Tibial artery (tissue), 4 donors: ENCODE measurements around the gene LRRC26.

Source experiments
- DNase-seq, 2 donors: peaks; one replicate each; pipeline ENCODE4 v3.0.0-alpha.2; 2019
- H3K27ac ChIP-seq, 2 donors: fragments of 200-600 bp; sonication (generic) in 1 of 2; 1 replicate in 1 of 2; 2 replicates in 1 of 2; pipeline ENCODE4 v1.5.1; 2018 to 2019; ENCODE audit warnings: mild to moderate bottlenecking in 1 of 2
- H3K27me3 ChIP-seq, 2 donors: fragments of 200-600 bp; sonication (generic) in 1 of 2; one replicate each; pipeline versions ENCODE4 v1.5.1 to v1.6.0; 2016 to 2019
- H3K36me3 ChIP-seq, 3 donors: fragments of 200-600 bp; sonication (generic) in 2 of 3; one replicate each; pipeline ENCODE4 v1.5.1; 2016 to 2019; ENCODE audit warnings: mild to moderate bottlenecking in 2 of 3
- H3K4me1 ChIP-seq, 4 donors: fragments of 200-600 bp; sonication (generic) in 2 of 4; 1 replicate in 3 of 4; 2 replicates in 1 of 4; pipeline ENCODE4 v1.5.1; 2016 to 2019
- H3K4me3 ChIP-seq, 2 donors: fragments of 200-600 bp; sonication (generic) in 1 of 2; 1 replicate in 1 of 2; 2 replicates in 1 of 2; pipeline ENCODE4 v1.5.1; 2018 to 2019; ENCODE audit warnings: mild to moderate bottlenecking in 2 of 2
- H3K9me3 ChIP-seq, 3 donors: fragments of 200-600 bp; sonication (generic) in 1 of 3; one replicate each; pipeline ENCODE4 v1.5.1; 2016 to 2019
- CTCF ChIP-seq, 2 experiments: fragments of 200-600 bp in 1 of 2; fragments of 450-650 bp in 1 of 2; IDR thresholded peaks; one replicate each; pipeline ENCODE4 v1.5.1; 2017 to 2019; ENCODE audit warnings: antibody characterized with exemption in 2 of 2, mild to moderate bottlenecking in 1 of 2, moderate library complexity in 1 of 2
- intact Hi-C: fragments of 100-400 bp; cut with DNase I; formaldehyde crosslinking; loops from one replicate; pipeline ENCODE4 v1.15.0; 2023; ENCODE audit warnings: low total_unique reads

Gene LRRC26

GRCh38 chr9:137166380-137167229 lies 3.2 kb downstream of the LRRC26 start:
- Histone ChIP-seq H3K4me3 (no peak overlapping the region), H3K36me3 (no peaks in the 10 kb centered on the region), H3K4me1 (peaks cover 0 to 67% (median 45%) of the 10 kb centered on the region in 4 donors), H3K27me3 (peaks cover 10 to 100% of the 10 kb centered on the region in 2 donors), H3K9me3 (no peaks in the 10 kb centered on the region), H3K27ac (no peak overlapping the region)
- no peak for TF ChIP-seq CTCF (IDR thresholded peaks at IDR 0.05)
- DNase-seq: no peak
- intact Hi-C loops: no loop called here

GRCh38 chr9:137165250-137165836 lies 4.5 kb downstream of the LRRC26 start:
- Histone ChIP-seq H3K27me3 (peaks cover 10 to 100% of the 10 kb centered on the region in 2 donors), H3K4me3 (no peak overlapping the region), H3K36me3 (no peaks in the 10 kb centered on the region), H3K4me1 (peaks cover 0 to 71% (median 47%) of the 10 kb centered on the region in 4 donors), H3K9me3 (no peaks in the 10 kb centered on the region), H3K27ac (no peak overlapping the region)
- no peak for DNase-seq
- intact Hi-C loops: no loop called here
- TF ChIP-seq CTCF (IDR thresholded peaks at IDR 0.05): no peak

- intact Hi-C loops: no loop called here
- H3K27ac ChIP-seq: no peak overlapping the region
- peaks cover 10 to 100% of the 10 kb centered on the region in 2 donors for H3K27me3 ChIP-seq
- H3K4me1 ChIP-seq: peaks cover 0 to 64% (median 44%) of the 10 kb centered on the region in 4 donors
- no peaks in the 10 kb centered on the region for H3K9me3 ChIP-seq
- H3K36me3 ChIP-seq: no peaks in the 10 kb centered on the region
- H3K4me3 ChIP-seq: no peak overlapping the region
- DNase-seq: no peak
- no peak for TF ChIP-seq CTCF (IDR thresholded peaks at IDR 0.05)
Measured at GRCh38 chr9:137164370-137165249, 5.2 kb downstream of the LRRC26 start.

- no peak for TF ChIP-seq CTCF (IDR thresholded peaks at IDR 0.05)
- no peaks in the 10 kb centered on the region for H3K36me3 ChIP-seq
- no peak overlapping the region for H3K27ac ChIP-seq
- no peaks in the 10 kb centered on the region for H3K9me3 ChIP-seq
- peaks cover 0 to 56% (median 36%) of the 10 kb centered on the region in 4 donors for H3K4me1 ChIP-seq
- intact Hi-C loops: no loop called here
- H3K27me3 ChIP-seq: peaks cover 10 to 100% of the 10 kb centered on the region in 2 donors
- no peak overlapping the region for H3K4me3 ChIP-seq
- DNase-seq: no peak
Measured at GRCh38 chr9:137163805-137164204, 6.0 kb downstream of the LRRC26 start.

GRCh38 chr9:137163365-137163715 lies 6.5 kb downstream of the LRRC26 start:
- Histone ChIP-seq H3K4me3 (peak overlapping the region; percentile 4 to 39), H3K9me3 (no peaks in the 10 kb centered on the region), H3K27ac (no peak overlapping the region)

More at GRCh38 chr9:137163365-137163715, 6.5 kb downstream of the LRRC26 start:
- no peak for DNase-seq
- Histone ChIP-seq H3K27me3 (peaks cover 10 to 100% of the 10 kb centered on the region in 2 donors), H3K4me1 (peaks cover 0 to 51% (median 31%) of the 10 kb centered on the region in 4 donors), H3K36me3 (no peaks in the 10 kb centered on the region)
- no peak for TF ChIP-seq CTCF (IDR thresholded peaks at IDR 0.05)
- intact Hi-C loops: no loop called here
